ENCODE results near the gene TCEAL1.

DNA sequence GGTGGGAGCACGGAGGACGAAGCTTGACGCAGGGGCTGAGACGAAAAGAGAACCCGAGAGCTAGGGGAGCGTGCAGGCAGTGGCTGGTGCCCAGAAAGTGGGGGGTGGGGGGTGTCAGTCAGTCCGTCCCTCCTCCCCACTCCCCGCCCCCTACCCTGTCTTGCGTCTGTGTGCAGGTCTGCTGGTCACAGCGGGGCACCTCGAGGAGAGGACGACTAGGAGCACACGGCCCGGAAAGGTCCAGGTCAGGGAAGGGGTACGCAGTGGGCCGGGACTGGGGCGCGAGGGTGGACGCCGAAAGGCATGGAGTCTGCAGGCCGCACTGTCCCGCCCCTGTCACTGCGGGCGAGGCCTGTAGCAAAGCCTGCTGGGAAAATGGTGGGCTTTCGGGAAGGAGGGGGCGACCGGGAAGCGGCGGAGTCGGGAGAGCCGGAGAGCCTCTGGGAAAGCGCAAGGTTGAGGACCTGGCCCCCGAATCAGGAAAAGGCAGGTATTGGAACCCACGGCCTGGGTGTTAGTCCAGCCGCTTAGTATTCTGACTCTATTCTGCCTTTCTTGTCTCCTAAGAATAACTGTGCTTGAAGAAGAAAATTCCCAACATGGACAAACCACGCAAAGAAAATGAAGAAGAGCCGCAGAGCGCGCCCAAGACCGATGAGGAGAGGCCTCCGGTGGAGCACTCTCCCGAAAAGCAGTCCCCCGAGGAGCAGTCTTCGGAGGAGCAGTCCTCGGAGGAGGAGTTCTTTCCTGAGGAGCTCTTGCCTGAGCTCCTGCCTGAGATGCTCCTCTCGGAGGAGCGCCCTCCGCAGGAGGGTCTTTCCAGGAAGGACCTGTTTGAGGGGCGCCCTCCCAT lies 769 bp downstream of the TCEAL1 start:
- TF ChIP-seq, protein P1, sequence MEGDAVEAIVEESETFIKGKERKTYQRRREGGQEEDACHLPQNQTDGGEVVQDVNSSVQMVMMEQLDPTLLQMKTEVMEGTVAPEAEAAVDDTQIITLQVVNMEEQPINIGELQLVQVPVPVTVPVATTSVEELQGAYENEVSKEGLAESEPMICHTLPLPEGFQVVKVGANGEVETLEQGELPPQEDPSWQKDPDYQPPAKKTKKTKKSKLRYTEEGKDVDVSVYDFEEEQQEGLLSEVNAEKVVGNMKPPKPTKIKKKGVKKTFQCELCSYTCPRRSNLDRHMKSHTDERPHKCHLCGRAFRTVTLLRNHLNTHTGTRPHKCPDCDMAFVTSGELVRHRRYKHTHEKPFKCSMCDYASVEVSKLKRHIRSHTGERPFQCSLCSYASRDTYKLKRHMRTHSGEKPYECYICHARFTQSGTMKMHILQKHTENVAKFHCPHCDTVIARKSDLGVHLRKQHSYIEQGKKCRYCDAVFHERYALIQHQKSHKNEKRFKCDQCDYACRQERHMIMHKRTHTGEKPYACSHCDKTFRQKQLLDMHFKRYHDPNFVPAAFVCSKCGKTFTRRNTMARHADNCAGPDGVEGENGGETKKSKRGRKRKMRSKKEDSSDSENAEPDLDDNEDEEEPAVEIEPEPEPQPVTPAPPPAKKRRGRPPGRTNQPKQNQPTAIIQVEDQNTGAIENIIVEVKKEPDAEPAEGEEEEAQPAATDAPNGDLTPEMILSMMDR (optimal IDR thresholded peaks at IDR 0.05 in 1 of 3, IDR thresholded peaks at IDR 0.05 in 1 of 3, conservative IDR thresholded peaks at IDR 0.05 in 1 of 3; ENCODE audit: extremely low read depth in 1 of 3, insufficient read depth in 2 of 3, low read length in 3 of 3) = peak; percentile 25 to 65 (median 44)
- no peak for TF ChIP-seq EZH2 (IDR thresholded peaks at IDR 0.05; ENCODE audit: low read length)

All from keratinocyte (primary cell).